Liver (tissue), 9 donors: ENCODE measurements around the gene CYP2A13. TPM values are rescaled to one million over a fixed set of nuclear protein-coding genes. Genes with fewer than 3 reads are reported as not detected.

ENCODE experiments used
- DNase-seq: peaks from one replicate; pipeline ENCODE4 v3.0.0-alpha.2; 2017; ENCODE audit warnings: low spot score
- H3K27ac ChIP-seq, 2 donors: one replicate each; pipeline ENCODE4 v1.7.0; 2013; ENCODE audit warnings: inconsistent platforms in 2 of 2, low read length in 2 of 2, control low read depth in 1 of 2, low read depth in 1 of 2, mild to moderate bottlenecking in 1 of 2
- H3K27me3 ChIP-seq, 4 donors: one replicate each; pipeline versions ENCODE4 v1.6.1 to v1.7.0; 2013; ENCODE audit warnings: low read length in 3 of 4, inconsistent platforms in 1 of 4, mild to moderate bottlenecking in 1 of 4, moderate library complexity in 1 of 4; ENCODE audit not compliant: control insufficient read depth in 4 of 4, insufficient read depth in 4 of 4
- H3K36me3 ChIP-seq, 4 donors: one replicate each; pipeline versions ENCODE4 v1.6.1 to v1.7.0; 2013; ENCODE audit warnings: low read length in 3 of 4, mild to moderate bottlenecking in 3 of 4, low read depth in 1 of 4, moderate library complexity in 1 of 4; ENCODE audit not compliant: control insufficient read depth in 4 of 4, insufficient read depth in 3 of 4
- H3K4me1 ChIP-seq, 4 donors: one replicate each; pipeline versions ENCODE4 v1.6.1 to v1.7.0; 2013; ENCODE audit warnings: low read length in 3 of 4, mild to moderate bottlenecking in 3 of 4, moderate library complexity in 1 of 4; ENCODE audit not compliant: control insufficient read depth in 4 of 4, insufficient read depth in 4 of 4
- H3K4me3 ChIP-seq, 3 donors: one replicate each; pipeline versions ENCODE4 v1.6.1 to v1.7.0; 2013; ENCODE audit warnings: low read length in 3 of 3, control low read depth in 1 of 3, low read depth in 1 of 3, mild to moderate bottlenecking in 1 of 3
- H3K9ac ChIP-seq, 2 donors: one replicate each; pipeline ENCODE4 v1.7.0; 2013; ENCODE audit warnings: low read length in 2 of 2, mild to moderate bottlenecking in 2 of 2, moderate library complexity in 2 of 2, control low read depth in 1 of 2, low read depth in 1 of 2
- H3K9me3 ChIP-seq, 4 donors: one replicate each; pipeline versions ENCODE4 v1.6.1 to v1.7.0; 2013; ENCODE audit warnings: low read length in 3 of 4; ENCODE audit not compliant: control insufficient read depth in 4 of 4
- FOXA1 ChIP-seq: IDR thresholded peaks from 2 replicates; pipeline ENCODE4 v1.6.1; 2016; ENCODE audit warnings: antibody characterized with exemption
- FOXA2 ChIP-seq: IDR thresholded peaks from 2 replicates; pipeline ENCODE4 v1.6.1; 2016; ENCODE audit warnings: antibody characterized with exemption
- GABPA ChIP-seq, 2 donors: IDR thresholded peaks in 1 of 2; conservative IDR thresholded peaks in 1 of 2; 2 replicates each; pipeline ENCODE4 v1.6.1; 2016; ENCODE audit warnings: antibody characterized with exemption in 2 of 2, mild to moderate bottlenecking in 1 of 2, moderate library complexity in 1 of 2
- HNF4A ChIP-seq, 2 donors: conservative IDR thresholded peaks; 2 replicates each; pipeline ENCODE4 v1.6.1; 2016; ENCODE audit warnings: antibody characterized with exemption in 2 of 2, mild to moderate bottlenecking in 2 of 2
- HNF4G ChIP-seq: IDR thresholded peaks from 2 replicates; pipeline ENCODE4 v1.6.1; 2016; ENCODE audit warnings: antibody characterized with exemption
- JUND ChIP-seq, 2 donors: IDR thresholded peaks; 2 replicates each; pipeline ENCODE4 v1.6.1; 2016; ENCODE audit warnings: antibody characterized with exemption in 2 of 2
- MAX ChIP-seq: IDR thresholded peaks from 2 replicates; pipeline ENCODE4 v1.6.1; 2016; ENCODE audit warnings: antibody characterized with exemption
- NR2F2 ChIP-seq: IDR thresholded peaks from 2 replicates; pipeline ENCODE4 v1.6.1; 2016; ENCODE audit warnings: antibody characterized with exemption
- RAD21 ChIP-seq, 2 donors: IDR thresholded peaks; 2 replicates each; pipeline ENCODE4 v1.6.1; 2016; ENCODE audit warnings: antibody characterized with exemption in 2 of 2, mild to moderate bottlenecking in 2 of 2
- REST ChIP-seq: IDR thresholded peaks from 2 replicates; pipeline ENCODE4 v1.6.1; 2016; ENCODE audit warnings: antibody characterized with exemption, mild to moderate bottlenecking
- RXRA ChIP-seq, 2 donors: IDR thresholded peaks; 2 replicates each; pipeline ENCODE4 v1.6.1; 2017 to 2018; ENCODE audit warnings: antibody characterized with exemption in 2 of 2, mild to moderate bottlenecking in 1 of 2
- SP1 ChIP-seq: IDR thresholded peaks from 2 replicates; pipeline ENCODE4 v1.6.1; 2018; ENCODE audit warnings: antibody characterized with exemption, mild to moderate bottlenecking
- TAF1 ChIP-seq: conservative IDR thresholded peaks from 2 replicates; pipeline ENCODE4 v1.6.1; 2016; ENCODE audit warnings: antibody characterized with exemption, mild to moderate bottlenecking
- YY1 ChIP-seq: IDR thresholded peaks from 2 replicates; pipeline ENCODE4 v1.6.1; 2016; ENCODE audit warnings: antibody characterized with exemption, mild to moderate bottlenecking
- WGBS: extraction: QIAGEN DNeasy Blood & Tissue Kit; methylation state at CpG from one replicate; pipeline ENCODE4 v1.1.7; 2013; 5-methylcytosine and 5-hydroxymethylcytosine counted together
- polyA plus RNA-seq, 2 donors: library from polyadenylated mRNA; stranded (reverse) in 1 of 2; unstranded in 1 of 2; fragments of 200-250 nt in 1 of 2; fragments of >200 nt in 1 of 2; fragmentation: Nextera tagmentation in 1 of 2; extraction: Ambion mirVana in 1 of 2; gene quantifications; one replicate each; pipeline versions ENCODE4 v1.2.1 to v1.2.3, GENCODE V29; 2013 to 2015
- total RNA-seq, 2 donors: library from RNA; depleted of rRNA; stranded (reverse); fragments of >200 nt; gene quantifications; one replicate each; pipeline ENCODE4 v1.2.3, GENCODE V29; 2014
- TF ChIP-seq, protein P1 (sequence below): IDR thresholded peaks from 2 replicates; pipeline ENCODE4 v1.6.1; 2016; ENCODE audit warnings: antibody characterized with exemption
- TF ChIP-seq, protein P2 (sequence below): fragments of 150-350 bp; IDR thresholded peaks from 2 replicates; pipeline ENCODE4 v1.5.1; 2017; ENCODE audit warnings: improper control_type of control experiment, low read depth, low read length; ENCODE audit not compliant: missing input control
- donor health status: healthy.
- donor health status: healthy.
- donor health status: healthy.
- donor health status: healthy.
- donor health status: healthy.

Gene CYP2A13
- total and polyA plus RNA-seq, 4 donors, result 0.08 to 0.16 TPM; not detected in 2

GRCh38 chr19:41112728-41113290 lies 24.6 kb downstream of the CYP2A13 start:
- WGBS, result 91% methylated on average over 7 of the region's 7 CpGs

GRCh38 chr19:41114132-41114531 lies 25.9 kb downstream of the CYP2A13 start, which contains the start of gene CYP2F1:
Gene CYP2F1, plus strand, starts transcription at chr19:41114432. Its CDS starts 1,757 bp downstream, at chr19:41116189.
- no peak within 1 kb of the TSS for H3K4me3 ChIP-seq
- H3K4me1 ChIP-seq, result no peaks in the 10 kb centered on the region
- peaks cover 0 to 3% (median 0%) of the 10 kb centered on the region in 4 donors for H3K27me3 ChIP-seq
- H3K9me3 ChIP-seq, result no peaks in the 10 kb centered on the region
- TF ChIP-seq GABPA (IDR thresholded peaks at IDR 0.05 in 1 of 2, conservative IDR thresholded peaks at IDR 0.05 in 1 of 2) (no peak), RAD21 (IDR thresholded peaks at IDR 0.05) (no peak), RXRA (IDR thresholded peaks at IDR 0.05) (no peak), MAX (no peak), SP1 (no peak), YY1 (no peak), NR2F2 (no peak), JUND (IDR thresholded peaks at IDR 0.05) (no peak), FOXA1 (no peak), REST (no peak), TAF1 (no peak), HNF4G (no peak), HNF4A (conservative IDR thresholded peaks at IDR 0.05) (no peak)
- TF ChIP-seq, protein P1, sequence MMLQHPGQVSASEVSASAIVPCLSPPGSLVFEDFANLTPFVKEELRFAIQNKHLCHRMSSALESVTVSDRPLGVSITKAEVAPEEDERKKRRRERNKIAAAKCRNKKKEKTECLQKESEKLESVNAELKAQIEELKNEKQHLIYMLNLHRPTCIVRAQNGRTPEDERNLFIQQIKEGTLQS, result no peak
- TF ChIP-seq, protein P2, sequence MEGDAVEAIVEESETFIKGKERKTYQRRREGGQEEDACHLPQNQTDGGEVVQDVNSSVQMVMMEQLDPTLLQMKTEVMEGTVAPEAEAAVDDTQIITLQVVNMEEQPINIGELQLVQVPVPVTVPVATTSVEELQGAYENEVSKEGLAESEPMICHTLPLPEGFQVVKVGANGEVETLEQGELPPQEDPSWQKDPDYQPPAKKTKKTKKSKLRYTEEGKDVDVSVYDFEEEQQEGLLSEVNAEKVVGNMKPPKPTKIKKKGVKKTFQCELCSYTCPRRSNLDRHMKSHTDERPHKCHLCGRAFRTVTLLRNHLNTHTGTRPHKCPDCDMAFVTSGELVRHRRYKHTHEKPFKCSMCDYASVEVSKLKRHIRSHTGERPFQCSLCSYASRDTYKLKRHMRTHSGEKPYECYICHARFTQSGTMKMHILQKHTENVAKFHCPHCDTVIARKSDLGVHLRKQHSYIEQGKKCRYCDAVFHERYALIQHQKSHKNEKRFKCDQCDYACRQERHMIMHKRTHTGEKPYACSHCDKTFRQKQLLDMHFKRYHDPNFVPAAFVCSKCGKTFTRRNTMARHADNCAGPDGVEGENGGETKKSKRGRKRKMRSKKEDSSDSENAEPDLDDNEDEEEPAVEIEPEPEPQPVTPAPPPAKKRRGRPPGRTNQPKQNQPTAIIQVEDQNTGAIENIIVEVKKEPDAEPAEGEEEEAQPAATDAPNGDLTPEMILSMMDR, result no peak
- 84% methylated on average over 7 of the region's 7 CpGs for WGBS
- no peak for DNase-seq
- H3K9ac ChIP-seq, result no peak within 1 kb of the TSS
- no peaks in the 10 kb centered on the region for H3K36me3 ChIP-seq
- H3K27ac ChIP-seq, result no peak within 1 kb of the TSS

More at GRCh38 chr19:41112728-41113290, 24.6 kb downstream of the CYP2A13 start:
- Histone ChIP-seq H3K4me3 (no peak overlapping the region), H3K36me3 (no peaks in the 10 kb centered on the region), H3K4me1 (no peaks in the 10 kb centered on the region), H3K9me3 (no peaks in the 10 kb centered on the region), H3K9ac (no peak overlapping the region), H3K27ac (no peak overlapping the region), H3K27me3 (peaks cover 0 to 3% (median 0%) of the 10 kb centered on the region in 4 donors)
- no peak for TF ChIP-seq NR2F2
- TF ChIP-seq FOXA1, result no peak
- TF ChIP-seq FOXA2, result no peak
- no peak for TF ChIP-seq RAD21 (IDR thresholded peaks at IDR 0.05)
- TF ChIP-seq JUND (IDR thresholded peaks at IDR 0.05), result no peak
- no peak for TF ChIP-seq SP1
- DNase-seq, result no peak
